ENCODE data around the gene SLC25A31.

SLC25A31 gene

GRCh38 chr4:127730142-127730913 is at the start of gene SLC25A31:
Gene SLC25A31, plus strand, starts transcription at chr4:127730400. Its CDS starts 146 bp downstream, at chr4:127730546.
- CTCF ChIA-PET: no interaction called here
- POLR2A ChIA-PET (ENCODE audit: low non-redundant PET): interaction anchor here (0.6 kb wide), 1 partner anchor 560 kb away, joined by 3 read pairs; no protein-coding TSS in a partner anchor
- DNase-seq (ENCODE audit: low spot score): no peak
- H3K27ac ChIP-seq: no peak within 1 kb of the TSS
- no peak for TF ChIP-seq CTCF (conservative IDR thresholded peaks at IDR 0.05; ENCODE audit: low read depth)

GRCh38 chr4:127685292-127685691 is 44.9 kb upstream of the SLC25A31 start:
- no peak for TF ChIP-seq CTCF (conservative IDR thresholded peaks at IDR 0.05; ENCODE audit: low read depth)
- no peak overlapping the region for H3K27ac ChIP-seq
- POLR2A ChIA-PET (ENCODE audit: low non-redundant PET): no interaction called here
- CTCF ChIA-PET: no interaction called here
- no peak for DNase-seq (ENCODE audit: low spot score)

GRCh38 chr4:127686658-127687057 is 43.5 kb upstream of the SLC25A31 start:
- POLR2A ChIA-PET (ENCODE audit: low non-redundant PET): no interaction called here

GRCh38 chr4:127687580-127687979 is 42.6 kb upstream of the SLC25A31 start:
- POLR2A ChIA-PET (ENCODE audit: low non-redundant PET): no interaction called here
- DNase-seq (ENCODE audit: low spot score): no peak
- CTCF ChIA-PET: no interaction called here
- TF ChIP-seq CTCF (conservative IDR thresholded peaks at IDR 0.05; ENCODE audit: low read depth): no peak
- no peak overlapping the region for H3K27ac ChIP-seq

More at GRCh38 chr4:127686658-127687057, 43.5 kb upstream of the SLC25A31 start:
- TF ChIP-seq CTCF (conservative IDR thresholded peaks at IDR 0.05; ENCODE audit: low read depth): no peak
- CTCF ChIA-PET: no interaction called here
- DNase-seq (ENCODE audit: low spot score): peak; percentile 48
- no peak overlapping the region for H3K27ac ChIP-seq

GRCh38 chr4:127698789-127699200 is 31.4 kb upstream of the SLC25A31 start:
- DNase-seq (ENCODE audit: low spot score): peak; percentile 85
- TF ChIP-seq CTCF (conservative IDR thresholded peaks at IDR 0.05; ENCODE audit: low read depth): no peak
- no peak overlapping the region for H3K27ac ChIP-seq
- CTCF ChIA-PET: interaction anchor here (0.6 kb wide), 1 partner anchor 755 kb away, joined by 4 read pairs; no protein-coding TSS in a partner anchor
- POLR2A ChIA-PET (ENCODE audit: low non-redundant PET): no interaction called here

- CTCF ChIA-PET: interaction anchor here (0.6 kb wide), 1 partner anchor 101 kb away, joined by 3 read pairs; no protein-coding TSS in a partner anchor
- peak; percentile 93 for DNase-seq (ENCODE audit: low spot score)
- TF ChIP-seq CTCF (conservative IDR thresholded peaks at IDR 0.05; ENCODE audit: low read depth): no peak
- peak overlapping the region; percentile 55 for H3K27ac ChIP-seq
- POLR2A ChIA-PET (ENCODE audit: low non-redundant PET): no interaction called here
These were observed 21.2 kb upstream of the SLC25A31 start for GRCh38 chr4:127708985-127709384.
